Measurements from ENCODE around the gene VWC2. TPM values are rescaled to one million over a fixed set of nuclear protein-coding genes. Genes with fewer than 3 reads are reported as not detected.

VWC2 gene
- total RNA-seq, 2 experiments from 2014 or later = not detected

GRCh38 chr7:49775065-49775948 is 1.9 kb downstream of the VWC2 start:
- Mint-ChIP-seq H3K27ac (peak overlapping the region; percentile 28), H3K36me3 (no peaks in the 10 kb centered on the region), H3K4me3 (no peak overlapping the region), H3K9me3 (no peaks in the 10 kb centered on the region), H3K27me3 (peaks cover 65% of the 10 kb centered on the region), H3K4me1 (peaks cover 2% of the 10 kb centered on the region)
- DNase-seq = peak; percentile 8

- H3K27ac Mint-ChIP-seq = no peak overlapping the region
Measured at GRCh38 chr7:49775949-49776443, 2.6 kb downstream of the VWC2 start.

GRCh38 chr7:49776994-49777393 is 3.6 kb downstream of the VWC2 start:
- Mint-ChIP-seq H3K27ac (no peak overlapping the region), H3K4me3 (no peak overlapping the region), H3K4me1 (peaks cover 2% of the 10 kb centered on the region), H3K9me3 (no peaks in the 10 kb centered on the region), H3K36me3 (no peaks in the 10 kb centered on the region), H3K27me3 (peaks cover 55% of the 10 kb centered on the region)
- no peak for DNase-seq

More at GRCh38 chr7:49775949-49776443, 2.6 kb downstream of the VWC2 start:
- no peak overlapping the region for H3K4me3 Mint-ChIP-seq
- no peak for DNase-seq
- no peaks in the 10 kb centered on the region for H3K36me3 Mint-ChIP-seq
- peaks cover 61% of the 10 kb centered on the region for H3K27me3 Mint-ChIP-seq
- H3K9me3 Mint-ChIP-seq = no peaks in the 10 kb centered on the region
- peaks cover 2% of the 10 kb centered on the region for H3K4me1 Mint-ChIP-seq

- DNase-seq = no peak
- Mint-ChIP-seq H3K4me3 (no peak overlapping the region), H3K9me3 (no peaks in the 10 kb centered on the region), H3K27me3 (peaks cover 41% of the 10 kb centered on the region), H3K4me1 (peaks cover 2% of the 10 kb centered on the region), H3K36me3 (no peaks in the 10 kb centered on the region), H3K27ac (no peak overlapping the region)
Measured at GRCh38 chr7:49778731-49779270, 5.4 kb downstream of the VWC2 start.

- H3K27ac Mint-ChIP-seq = no peak overlapping the region
- peaks cover 29% of the 10 kb centered on the region for H3K27me3 Mint-ChIP-seq
- H3K4me3 Mint-ChIP-seq = no peak overlapping the region
- DNase-seq = no peak
- H3K9me3 Mint-ChIP-seq = no peaks in the 10 kb centered on the region
- H3K4me1 Mint-ChIP-seq = no peaks in the 10 kb centered on the region
- H3K36me3 Mint-ChIP-seq = no peaks in the 10 kb centered on the region
Measured at GRCh38 chr7:49780953-49781352, 7.5 kb downstream of the VWC2 start.

- no peak for DNase-seq
- Mint-ChIP-seq H3K27ac (no peak overlapping the region), H3K4me1 (no peaks in the 10 kb centered on the region), H3K27me3 (peaks cover 21% of the 10 kb centered on the region), H3K4me3 (no peak overlapping the region), H3K9me3 (no peaks in the 10 kb centered on the region), H3K36me3 (no peaks in the 10 kb centered on the region)
Measured at GRCh38 chr7:49781996-49782395, 8.6 kb downstream of the VWC2 start.

GRCh38 chr7:49783446-49783845 is 10.0 kb downstream of the VWC2 start:
- H3K36me3 Mint-ChIP-seq = no peaks in the 10 kb centered on the region
- H3K4me3 Mint-ChIP-seq = no peak overlapping the region
- no peaks in the 10 kb centered on the region for H3K4me1 Mint-ChIP-seq
- H3K27ac Mint-ChIP-seq = no peak overlapping the region
- DNase-seq = no peak
- no peaks in the 10 kb centered on the region for H3K9me3 Mint-ChIP-seq
- H3K27me3 Mint-ChIP-seq = peaks cover 14% of the 10 kb centered on the region

GRCh38 chr7:49787980-49788379 is 14.5 kb downstream of the VWC2 start:
- peaks cover 4% of the 10 kb centered on the region for H3K9me3 Mint-ChIP-seq
- H3K27ac Mint-ChIP-seq = no peak overlapping the region
- no peaks in the 10 kb centered on the region for H3K36me3 Mint-ChIP-seq
- no peak overlapping the region for H3K4me3 Mint-ChIP-seq
- no peak for DNase-seq
- no peaks in the 10 kb centered on the region for H3K4me1 Mint-ChIP-seq
- H3K27me3 Mint-ChIP-seq = no peaks in the 10 kb centered on the region

GRCh38 chr7:49788455-49789059 is 15.1 kb downstream of the VWC2 start:
- H3K4me3 Mint-ChIP-seq = no peak overlapping the region

GRCh38 chr7:49789736-49790135 is 16.3 kb downstream of the VWC2 start:
- Mint-ChIP-seq H3K27ac (no peak overlapping the region), H3K4me3 (no peak overlapping the region), H3K36me3 (no peaks in the 10 kb centered on the region), H3K9me3 (peaks cover 4% of the 10 kb centered on the region), H3K4me1 (no peaks in the 10 kb centered on the region), H3K27me3 (no peaks in the 10 kb centered on the region)
- no peak for DNase-seq

More at GRCh38 chr7:49788455-49789059, 15.1 kb downstream of the VWC2 start:
- Mint-ChIP-seq H3K36me3 (no peaks in the 10 kb centered on the region), H3K27ac (no peak overlapping the region), H3K27me3 (no peaks in the 10 kb centered on the region), H3K4me1 (no peaks in the 10 kb centered on the region), H3K9me3 (peaks cover 4% of the 10 kb centered on the region)
- DNase-seq = no peak

GRCh38 chr7:49790209-49790608 is 16.8 kb downstream of the VWC2 start:
- Mint-ChIP-seq H3K9me3 (peaks cover 4% of the 10 kb centered on the region), H3K36me3 (no peaks in the 10 kb centered on the region), H3K27me3 (no peaks in the 10 kb centered on the region), H3K4me3 (no peak overlapping the region), H3K27ac (no peak overlapping the region), H3K4me1 (no peaks in the 10 kb centered on the region)
- DNase-seq = no peak

- no peaks in the 10 kb centered on the region for H3K27me3 Mint-ChIP-seq
- no peak overlapping the region for H3K27ac Mint-ChIP-seq
- no peak for DNase-seq
- peaks cover 4% of the 10 kb centered on the region for H3K9me3 Mint-ChIP-seq
- no peak overlapping the region for H3K4me3 Mint-ChIP-seq
- no peaks in the 10 kb centered on the region for H3K4me1 Mint-ChIP-seq
- H3K36me3 Mint-ChIP-seq = no peaks in the 10 kb centered on the region
Measured at GRCh38 chr7:49791088-49791741, 17.8 kb downstream of the VWC2 start.

GRCh38 chr7:49797987-49798660 is 24.7 kb downstream of the VWC2 start:
- Mint-ChIP-seq H3K9me3 (no peaks in the 10 kb centered on the region), H3K27me3 (peaks cover 3% of the 10 kb centered on the region), H3K4me3 (no peak overlapping the region), H3K4me1 (no peaks in the 10 kb centered on the region), H3K36me3 (no peaks in the 10 kb centered on the region), H3K27ac (no peak overlapping the region)
- no peak for DNase-seq

GRCh38 chr7:49800031-49800430 is 26.6 kb downstream of the VWC2 start:
- no peaks in the 10 kb centered on the region for H3K36me3 Mint-ChIP-seq
- peaks cover 3% of the 10 kb centered on the region for H3K27me3 Mint-ChIP-seq
- no peak overlapping the region for H3K27ac Mint-ChIP-seq
- H3K4me3 Mint-ChIP-seq = no peak overlapping the region
- DNase-seq = no peak
- H3K9me3 Mint-ChIP-seq = no peaks in the 10 kb centered on the region
- no peaks in the 10 kb centered on the region for H3K4me1 Mint-ChIP-seq
